ENCODE results near the gene GRIFIN. TPM values are rescaled to one million over a fixed set of nuclear protein-coding genes. Genes with fewer than 3 reads are reported as not detected.

Gene GRIFIN
- not detected for total RNA-seq

DNA sequence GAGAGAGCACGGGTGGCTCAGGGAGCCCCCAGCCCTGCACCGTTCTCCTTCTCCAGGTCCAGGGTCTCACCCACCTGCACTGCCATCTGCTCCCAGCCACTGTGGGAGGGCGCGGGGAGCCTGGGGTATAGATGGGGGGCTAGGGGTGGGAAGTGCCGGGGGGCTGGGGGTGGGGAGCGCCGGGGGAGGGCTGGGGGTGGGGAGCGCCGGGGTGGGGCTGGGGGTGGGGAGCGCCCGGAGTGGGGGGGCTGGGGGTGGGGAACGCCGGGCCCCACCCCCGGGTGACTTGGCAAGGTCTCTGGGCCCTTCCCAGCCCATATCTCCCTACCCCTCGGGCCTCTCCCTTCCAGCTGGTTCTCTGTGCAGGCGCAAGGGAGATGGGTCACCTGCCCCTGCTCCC lies at the start of gene GRIFIN:
Gene GRIFIN (minus strand): TSS at position 101 of the 400 bp plus-strand sequence. CDS start 15 bp downstream, at position 86.

GRCh38 chr7:2519119-2519930 lies 43.1 kb upstream of the GRIFIN start, which contains the start of gene LFNG:
LFNG (plus strand) TSS chr7:2519774; CDS start chr7:2519862, 88 bp downstream.

Other genes starting within 250 kb of the GRIFIN start
- 36.9 TPM for gene MAD1L1, start 243.5 kb downstream of the GRIFIN start, total RNA-seq
- 13.1 TPM for gene MRM2, start 234.2 kb downstream of the GRIFIN start, total RNA-seq
- gene NUDT1, start 234.2 kb downstream of the GRIFIN start, total RNA-seq, result 16.9 TPM
- gene SNX8, start 162.0 kb downstream of the GRIFIN start, total RNA-seq, result 5.3 TPM
- gene EIF3B, start 121.6 kb downstream of the GRIFIN start, total RNA-seq, result 70.4 TPM
- gene CHST12, start 72.8 kb downstream of the GRIFIN start, total RNA-seq, result 5.6 TPM
- gene LFNG, start 43.4 kb upstream of the GRIFIN start, total RNA-seq, result 12.8 TPM
- gene BRAT1, start 79.1 kb upstream of the GRIFIN start, total RNA-seq, result 25.0 TPM
- 34.7 TPM for gene IQCE, start 82.6 kb upstream of the GRIFIN start, total RNA-seq
- 77.0 TPM for gene TTYH3, start 155.6 kb upstream of the GRIFIN start, total RNA-seq
- 2.5 TPM for gene AMZ1, start 211.8 kb upstream of the GRIFIN start, total RNA-seq